Epithelial cell of proximal tubule (primary cell): Measurements from ENCODE around the gene PAPPA2. TPM values are rescaled to one million over a fixed set of nuclear protein-coding genes. Genes with fewer than 3 reads are reported as not detected.

ENCODE experiments used
- DNase-seq: peaks from one replicate; pipeline ENCODE4 v3.0.0-alpha.2; 2011; ENCODE audit warnings: low read depth
- H3K4me3 ChIP-seq: 2 replicates; pipeline ENCODE4 v1.5.1; 2011; ENCODE audit warnings: low read depth, mild to moderate bottlenecking, low read length
- CTCF ChIP-seq: conservative IDR thresholded peaks from 2 replicates; pipeline ENCODE4 v1.5.1; 2012; ENCODE audit warnings: low read depth, mild to moderate bottlenecking, low read length
- total RNA-seq: library from RNA; depleted of rRNA; stranded (reverse); fragments of >200 nt; gene quantifications from 2 replicates; pipeline ENCODE4 v1.2.3, GENCODE V29; 2015

PAPPA2 gene
- total RNA-seq, 1 donor from 2014 or later = 0.98 TPM

- no peak overlapping the region for H3K4me3 ChIP-seq
- no peak for TF ChIP-seq CTCF
- no peak for DNase-seq
These were observed 257.9 kb downstream of the PAPPA2 start for GRCh38 chr1:176720838-176721237.

- no peak overlapping the region for H3K4me3 ChIP-seq
- no peak for TF ChIP-seq CTCF
- no peak for DNase-seq
These were observed 270.7 kb downstream of the PAPPA2 start for GRCh38 chr1:176733661-176734060.

DNA sequence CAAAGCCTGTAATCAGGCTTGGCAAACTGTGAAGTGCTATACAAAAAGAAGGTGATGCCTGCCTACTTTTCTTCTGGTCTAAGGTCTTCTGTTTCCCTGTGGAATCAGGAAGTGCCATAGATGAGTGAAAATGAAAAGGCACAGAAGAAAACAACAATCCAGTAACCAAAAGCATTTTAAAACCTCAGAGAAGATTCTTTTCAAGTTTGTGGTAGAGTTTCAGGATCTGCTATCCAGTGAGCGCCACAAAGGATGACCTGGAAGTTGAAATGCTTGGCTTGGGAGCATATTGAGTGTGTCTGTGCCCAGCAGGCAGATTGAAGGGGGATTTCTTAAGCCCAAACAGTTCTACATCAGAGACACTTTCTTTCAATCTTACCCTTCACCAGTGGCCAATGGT is 272.2 kb downstream of the PAPPA2 start:
- H3K4me3 ChIP-seq = no peak overlapping the region
- DNase-seq = no peak
- TF ChIP-seq CTCF = no peak

DNA sequence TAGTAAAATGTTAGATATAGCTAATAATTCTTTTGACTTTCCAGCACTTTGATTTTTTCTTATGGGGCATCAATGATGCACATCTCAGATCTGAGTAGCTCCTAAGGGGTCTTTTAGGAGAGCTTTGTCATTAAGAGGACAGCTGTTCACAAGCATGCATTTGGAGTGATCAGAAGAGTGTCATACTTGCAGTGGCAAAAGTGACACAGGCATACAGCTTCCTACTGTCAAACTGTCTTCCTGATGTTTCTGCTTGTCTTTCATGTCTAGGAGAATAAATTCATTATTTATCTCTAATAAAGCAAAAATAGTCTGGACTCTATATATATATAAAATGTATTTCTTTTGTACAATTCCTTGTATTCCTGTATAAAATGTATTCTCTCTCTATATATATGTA is 273.0 kb downstream of the PAPPA2 start:
- TF ChIP-seq CTCF = no peak
- H3K4me3 ChIP-seq = no peak overlapping the region
- no peak for DNase-seq

GRCh38 chr1:176741181-176741580 is 278.2 kb downstream of the PAPPA2 start:
- no peak for TF ChIP-seq CTCF
- no peak for DNase-seq

DNA sequence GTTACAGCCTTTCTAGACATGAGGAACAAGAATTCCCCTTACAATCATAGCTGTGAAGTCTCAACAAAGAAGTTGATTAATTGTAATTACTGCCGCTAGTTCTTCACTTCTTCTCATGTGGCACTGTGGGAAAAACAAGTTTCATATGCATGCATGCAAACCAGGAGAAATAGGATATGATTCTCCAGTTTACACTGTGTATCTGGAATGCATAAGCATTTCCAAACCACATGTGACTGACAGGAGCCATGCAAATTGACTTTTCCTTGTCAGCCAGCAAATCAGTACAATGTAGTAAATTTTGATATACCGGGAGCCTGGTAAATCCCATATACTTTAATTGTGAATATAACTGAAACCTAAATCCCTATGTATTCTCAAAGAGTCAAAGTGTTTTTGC is 279.3 kb downstream of the PAPPA2 start:
- H3K4me3 ChIP-seq = no peak overlapping the region
- DNase-seq = no peak
- no peak for TF ChIP-seq CTCF

More at GRCh38 chr1:176741181-176741580, 278.2 kb downstream of the PAPPA2 start:
- no peak overlapping the region for H3K4me3 ChIP-seq

DNA sequence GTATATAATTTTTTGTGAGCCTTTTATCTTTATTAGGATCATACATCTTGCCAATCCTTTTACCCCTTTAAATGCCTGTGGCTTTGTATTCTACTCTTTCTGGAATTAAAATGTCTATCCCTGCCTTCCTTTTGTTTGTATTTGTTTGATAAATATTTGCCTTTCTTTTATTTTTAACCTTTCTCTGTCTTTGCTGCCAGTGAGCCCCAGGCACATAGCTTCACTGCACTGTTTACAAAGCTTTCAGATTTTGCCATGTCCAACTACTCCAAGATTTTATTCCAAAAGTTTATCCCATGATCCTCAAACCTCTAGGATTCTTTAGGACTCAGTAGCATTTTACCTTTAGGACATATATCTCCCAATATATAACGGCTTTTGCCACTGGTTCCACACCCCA is 281.2 kb downstream of the PAPPA2 start:
- H3K4me3 ChIP-seq = no peak overlapping the region
- TF ChIP-seq CTCF = no peak
- DNase-seq = no peak
